Measurements from ENCODE around the gene FIZ1.

Gene FIZ1

GRCh38 chr19:55632463-55632834 lies 33.1 kb upstream of the FIZ1 start:
- peak; percentile 67; the same call in 1 of the 2 replicates for TF ChIP-seq CTCF (IDR thresholded peaks at IDR 0.05; ENCODE audit: borderline replicate concordance, insufficient read depth, low read depth, low read length)
- H3K4me3 ChIP-seq (ENCODE audit: low read depth, low read length): no peak overlapping the region

GRCh38 chr19:55626350-55626749 lies 27.0 kb upstream of the FIZ1 start:
- no peak for TF ChIP-seq CTCF (IDR thresholded peaks at IDR 0.05; ENCODE audit: borderline replicate concordance, insufficient read depth, low read depth, low read length)
- H3K4me3 ChIP-seq (ENCODE audit: low read depth, low read length): no peak overlapping the region

GRCh38 chr19:55625004-55625326 lies 25.6 kb upstream of the FIZ1 start:
- H3K4me3 ChIP-seq (ENCODE audit: low read depth, low read length): no peak overlapping the region
- TF ChIP-seq CTCF (IDR thresholded peaks at IDR 0.05; ENCODE audit: borderline replicate concordance, insufficient read depth, low read depth, low read length): no peak

- no peak for TF ChIP-seq CTCF (IDR thresholded peaks at IDR 0.05; ENCODE audit: borderline replicate concordance, insufficient read depth, low read depth, low read length)
- H3K4me3 ChIP-seq (ENCODE audit: low read depth, low read length): peak within 1 kb of the TSS; percentile 43
These were observed 25.0 kb upstream of the FIZ1 start, which contains the start of gene ZNF784 for GRCh38 chr19:55624109-55625003. Gene ZNF784, minus strand, starts transcription at chr19:55624566. Its CDS starts 5 bp downstream, at chr19:55624561.

GRCh38 chr19:55623561-55623960 lies 24.2 kb upstream of the FIZ1 start:
- no peak overlapping the region for H3K4me3 ChIP-seq (ENCODE audit: low read depth, low read length)
- no peak for TF ChIP-seq CTCF (IDR thresholded peaks at IDR 0.05; ENCODE audit: borderline replicate concordance, insufficient read depth, low read depth, low read length)

- TF ChIP-seq CTCF (IDR thresholded peaks at IDR 0.05; ENCODE audit: borderline replicate concordance, insufficient read depth, low read depth, low read length): no peak
- H3K4me3 ChIP-seq (ENCODE audit: low read depth, low read length): no peak overlapping the region
These were observed 23.8 kb upstream of the FIZ1 start for GRCh38 chr19:55623130-55623529.

Data from GM12875 (cell line).